GM06990 (cell line): Measurements from ENCODE around the gene UBXN6.

Experiments
- DNase-seq: peaks from one replicate; pipeline ENCODE4 v3.0.0-alpha.2; 2011; ENCODE audit not compliant: insufficient read length; ENCODE audit errors: extremely low read depth
- H3K27me3 ChIP-seq: replicated peaks from 2 replicates; pipeline ENCODE4 v1.6.0; 2011; ENCODE audit warnings: low read length; ENCODE audit not compliant: control insufficient read depth, insufficient read depth
- H3K36me3 ChIP-seq: 2 replicates; pipeline ENCODE4 v1.5.1; 2011; ENCODE audit warnings: low read length; ENCODE audit not compliant: control insufficient read depth, insufficient read depth
- H3K4me3 ChIP-seq: replicated peaks from 2 replicates; pipeline ENCODE4 v1.5.1; 2011; ENCODE audit warnings: low read depth, mild to moderate bottlenecking, control low read depth, low read length
- CTCF ChIP-seq: IDR thresholded peaks from 2 replicates; pipeline ENCODE4 v1.5.1; 2011; ENCODE audit warnings: low read length, control low read depth, mild to moderate bottlenecking, inconsistent platforms; ENCODE audit not compliant: insufficient read depth, poor library complexity, severe bottlenecking

Gene UBXN6

GRCh38 chr19:4457654-4458395, at the start of gene UBXN6:
Gene UBXN6, minus strand, starts transcription at chr19:4457794. Its CDS starts 97 bp downstream, at chr19:4457697.
- H3K4me3 ChIP-seq = peak within 1 kb of the TSS; percentile 82
- H3K27me3 ChIP-seq = no peaks in the 10 kb centered on the region
- DNase-seq = peak; percentile 97
- no peak for TF ChIP-seq CTCF
- H3K36me3 ChIP-seq = peaks cover 9% of the 10 kb centered on the region

DNA sequence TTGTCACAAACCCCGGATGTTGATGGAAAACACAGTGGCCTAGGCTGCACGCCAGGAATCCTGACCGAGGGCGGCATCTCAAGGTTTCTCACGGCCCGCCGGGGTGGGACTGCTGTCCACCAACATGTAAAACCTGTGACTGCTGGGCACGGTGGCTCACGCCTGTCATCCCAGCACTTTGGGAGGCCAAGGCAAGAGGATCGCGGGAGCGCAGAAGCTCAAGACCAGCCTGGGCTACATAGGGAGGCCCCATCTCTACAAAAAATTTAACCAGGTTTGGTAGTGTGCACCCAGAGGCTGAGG, 49.5 kb upstream of the UBXN6 start:
- no peak for TF ChIP-seq CTCF
- DNase-seq = no peak
- Histone ChIP-seq H3K4me3 (no peak overlapping the region), H3K27me3 (no peaks in the 10 kb centered on the region), H3K36me3 (peaks cover 15% of the 10 kb centered on the region)

GRCh38 chr19:4506449-4507149, 49.0 kb upstream of the UBXN6 start:
- no peak for TF ChIP-seq CTCF
- no peaks in the 10 kb centered on the region for H3K27me3 ChIP-seq
- no peak overlapping the region for H3K4me3 ChIP-seq
- peaks cover 15% of the 10 kb centered on the region for H3K36me3 ChIP-seq
- DNase-seq = no peak

GRCh38 chr19:4505570-4506448, 48.2 kb upstream of the UBXN6 start:
- Histone ChIP-seq H3K36me3 (peaks cover 20% of the 10 kb centered on the region), H3K4me3 (no peak overlapping the region), H3K27me3 (no peaks in the 10 kb centered on the region)
- DNase-seq = no peak
- TF ChIP-seq CTCF = no peak

- H3K27me3 ChIP-seq = no peaks in the 10 kb centered on the region
- no peak for TF ChIP-seq CTCF
- no peak for DNase-seq
- no peak overlapping the region for H3K4me3 ChIP-seq
- H3K36me3 ChIP-seq = peaks cover 20% of the 10 kb centered on the region
Measured at GRCh38 chr19:4504891-4505569, 47.4 kb upstream of the UBXN6 start.
